ENCODE results near the gene HLA-DMB.
A peak's percentile ranks its signal among the peaks of the same experiment; 100 is the strongest.

Gene HLA-DMB

DNA sequence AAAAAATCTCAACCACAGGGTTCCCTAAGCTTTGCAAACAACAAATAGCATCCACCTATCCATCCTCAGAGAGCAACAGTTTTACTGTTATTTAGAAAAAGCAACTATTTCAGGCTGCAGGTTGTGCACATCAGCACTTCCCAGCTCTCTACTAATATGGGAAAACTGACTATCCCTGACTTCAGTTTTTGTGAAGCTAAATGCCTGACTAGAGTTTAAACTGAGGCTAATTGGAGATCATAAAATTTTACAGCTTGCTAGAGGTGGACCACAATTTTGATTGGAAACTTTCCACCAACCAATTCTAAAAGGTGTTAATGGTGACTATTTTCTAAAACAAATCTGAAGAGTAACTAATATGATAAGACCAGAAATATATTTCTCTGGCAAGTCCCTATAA lies 36.9 kb downstream of the HLA-DMB start:
- no peak for DNase-seq

DNA sequence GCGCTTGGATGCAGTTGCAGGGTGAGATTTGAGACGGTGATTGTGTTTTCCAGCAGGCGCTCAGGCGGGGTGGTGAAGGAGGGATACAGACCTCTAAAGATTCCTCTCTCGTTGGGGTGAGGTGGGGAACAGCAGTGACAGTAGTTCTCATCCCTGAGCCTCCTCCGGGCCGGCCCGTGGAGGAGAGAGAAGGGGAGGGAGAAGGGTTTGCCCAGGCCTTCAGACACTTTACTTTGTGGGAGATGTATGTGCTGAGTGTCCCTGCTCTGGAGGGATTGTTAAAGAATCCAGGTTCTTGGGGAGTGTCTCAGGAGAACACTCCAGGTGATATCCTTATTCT lies 45.9 kb downstream of the HLA-DMB start:
- no peak for DNase-seq

DNA sequence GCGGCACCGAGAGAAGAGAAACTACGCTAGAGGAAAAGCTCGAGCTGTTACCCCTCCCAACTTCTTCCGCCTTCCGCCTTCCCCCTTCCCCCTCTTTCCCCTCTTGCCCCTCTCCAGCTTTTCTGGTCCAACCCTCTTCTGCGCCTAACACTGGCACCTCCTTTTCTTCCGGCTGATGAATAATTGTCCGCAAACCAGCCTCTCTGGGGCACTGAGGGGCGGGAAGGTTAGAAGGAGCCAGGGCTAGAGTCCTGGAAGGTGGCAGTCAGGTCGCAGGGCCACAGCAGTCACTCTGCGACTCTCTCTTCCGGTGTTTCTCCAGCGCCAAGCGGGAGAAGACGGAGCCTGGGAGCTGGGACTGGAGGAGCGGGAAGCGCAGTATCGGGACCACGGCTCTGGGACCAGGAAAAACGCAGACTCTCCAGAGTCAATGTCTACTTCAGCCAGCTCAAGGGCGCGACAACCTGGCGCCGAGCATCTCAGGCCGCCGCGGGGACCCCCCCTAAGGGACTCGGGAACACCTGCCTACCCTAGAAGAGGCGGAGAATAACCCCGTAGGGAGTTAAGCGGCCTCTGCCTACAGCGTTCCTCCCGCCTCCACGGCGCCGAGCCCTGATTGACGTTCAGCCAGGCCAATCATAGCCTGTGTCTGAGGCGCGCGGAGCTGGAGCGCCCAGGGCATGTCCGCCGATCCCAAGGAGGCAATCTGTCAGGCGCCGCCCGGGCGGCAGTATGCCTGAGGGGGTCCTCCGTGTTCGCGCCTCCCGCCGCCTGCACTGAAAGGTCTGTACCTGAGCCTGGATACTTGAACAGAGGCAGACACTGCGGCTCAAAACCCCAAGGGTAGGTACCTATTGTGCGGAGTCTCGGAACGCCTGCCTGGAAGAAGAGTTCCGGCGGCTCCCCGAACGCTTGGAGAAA lies 46.5 kb downstream of the HLA-DMB start:
- peak; percentile 82 to 83 for DNase-seq

DNA sequence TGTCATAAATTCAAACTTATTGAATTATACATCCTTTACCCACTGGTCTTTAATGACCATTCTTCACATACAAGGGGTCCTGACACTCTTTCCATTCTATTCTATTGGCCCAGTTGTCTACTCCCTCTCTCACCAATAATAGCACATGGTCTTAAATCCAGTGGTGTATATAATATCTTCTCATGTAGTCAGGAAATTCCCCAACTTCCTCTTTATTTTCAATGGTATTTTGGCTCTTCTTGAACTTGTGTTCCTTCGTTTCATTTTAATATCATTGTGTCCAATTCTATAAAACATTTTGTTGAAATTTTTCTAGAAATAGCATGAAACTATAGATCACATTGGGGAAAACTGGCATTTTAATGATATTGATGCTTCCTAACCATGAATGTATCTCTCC lies 50.0 kb downstream of the HLA-DMB start:
- DNase-seq = no peak

DNA sequence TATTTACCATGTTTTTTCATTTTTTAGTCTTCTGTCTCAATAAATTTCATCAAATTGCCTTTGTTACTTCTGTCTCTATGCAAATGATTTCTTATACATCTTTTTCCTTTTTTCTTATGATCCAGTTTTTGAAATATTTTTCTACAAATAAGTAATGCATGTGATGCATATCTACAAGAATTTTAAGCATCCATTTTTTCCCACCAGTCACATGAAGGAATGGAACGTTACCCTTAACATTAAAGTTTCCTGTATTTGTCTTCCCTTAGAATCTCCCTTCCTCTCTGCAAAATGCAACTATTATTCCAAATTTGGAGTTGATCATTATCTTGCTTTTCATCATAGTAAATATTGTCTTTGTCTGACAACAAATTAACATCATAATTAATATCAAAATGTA lies 51.3 kb downstream of the HLA-DMB start:
- no peak for DNase-seq

DNA sequence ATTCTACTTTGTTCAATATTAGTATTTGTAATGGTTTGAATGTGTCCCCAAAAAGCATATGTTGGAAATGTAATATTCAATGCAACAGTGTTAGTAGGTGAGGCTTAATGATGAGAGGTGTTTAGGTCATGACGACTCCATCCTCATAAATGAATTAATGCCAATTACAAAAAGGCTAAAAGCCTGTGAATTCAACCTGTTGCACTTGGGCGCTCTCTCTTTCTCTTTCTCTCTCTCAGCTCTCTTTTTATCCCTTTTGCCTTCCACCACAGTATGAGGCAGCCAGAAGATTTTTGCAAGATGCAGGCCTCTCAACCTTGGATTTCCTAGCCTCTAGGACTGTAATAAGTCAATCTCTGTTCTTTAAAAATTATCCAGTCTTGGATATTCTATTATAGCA lies 52.3 kb downstream of the HLA-DMB start:
- DNase-seq = no peak

DNA sequence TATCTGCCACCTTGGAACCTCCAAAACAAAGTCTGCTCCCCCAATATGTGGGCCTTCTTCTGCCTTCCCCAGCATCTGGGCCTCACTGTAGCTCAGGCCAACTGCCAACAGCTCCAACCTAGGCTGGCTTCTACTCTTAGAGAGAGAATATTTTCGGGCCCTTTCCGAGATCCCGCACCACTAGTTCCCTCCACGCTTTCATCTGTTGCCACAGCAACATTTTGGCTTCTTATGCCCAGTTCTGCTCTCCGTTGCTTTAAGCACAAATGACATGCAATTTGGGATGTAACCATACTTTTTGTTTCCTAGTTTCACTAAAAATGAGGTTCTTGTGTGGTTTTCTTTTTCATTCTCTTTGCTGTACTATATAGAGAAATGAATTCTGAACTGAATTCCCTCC lies 53.2 kb downstream of the HLA-DMB start:
- DNase-seq = no peak

DNA sequence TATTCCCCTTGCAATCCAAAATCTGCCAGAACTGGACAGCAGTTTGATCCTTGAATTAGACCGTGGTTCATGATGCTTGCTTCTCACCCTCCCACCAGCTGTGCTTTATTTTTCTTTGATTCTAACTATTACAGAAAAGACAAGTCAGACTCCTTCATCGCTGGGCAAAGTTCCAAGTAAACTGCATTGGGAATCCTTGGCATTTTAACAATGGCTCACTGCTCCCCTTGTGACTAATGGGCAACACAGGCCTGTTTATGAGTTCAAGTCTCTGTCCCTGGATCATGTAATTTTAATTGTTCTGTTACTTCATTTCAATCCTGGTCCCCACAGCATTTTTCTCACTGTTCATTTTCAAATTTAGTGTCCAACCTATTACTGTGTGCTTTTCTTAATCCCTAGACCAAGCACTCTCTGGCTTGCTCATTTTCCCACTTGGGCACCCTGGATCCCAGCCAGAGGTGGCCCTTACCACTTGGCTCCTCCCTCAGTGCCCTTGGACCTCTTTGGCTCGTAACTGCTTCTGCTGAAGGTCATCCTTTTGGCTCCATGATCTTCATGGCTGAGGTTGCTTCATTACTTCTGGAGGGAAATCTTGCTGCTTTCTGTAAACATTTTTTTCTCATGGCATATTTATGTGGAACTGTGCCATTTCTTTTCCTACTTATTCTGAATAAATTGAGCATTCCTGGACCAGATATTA lies 54.0 kb downstream of the HLA-DMB start:
- no peak for DNase-seq

DNA sequence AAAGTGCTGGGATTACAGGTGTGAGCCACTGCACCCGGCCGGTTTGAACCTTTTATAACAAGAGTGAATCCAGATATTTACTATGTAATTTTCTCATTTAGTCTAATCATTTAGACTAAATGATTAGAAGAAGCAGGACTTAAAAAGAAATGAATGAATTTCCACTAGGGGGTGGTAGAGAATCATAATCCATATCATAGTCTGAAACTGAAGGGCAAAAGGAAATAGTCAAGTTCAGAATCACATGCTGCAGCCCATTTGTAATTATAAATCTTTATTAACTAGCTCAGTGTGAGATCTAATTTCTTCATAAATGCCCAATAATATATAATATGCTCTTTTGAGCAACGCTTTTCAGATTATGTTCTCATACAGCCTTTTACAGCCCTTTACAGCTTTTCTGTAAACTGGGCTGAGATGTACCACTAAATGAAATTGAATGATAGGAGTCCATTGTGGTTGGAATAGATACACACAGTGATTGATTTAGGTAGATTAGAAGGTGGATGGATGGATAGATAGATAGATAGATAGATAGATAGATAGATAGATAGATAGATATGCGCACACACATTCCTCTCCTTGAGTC lies 55.0 kb downstream of the HLA-DMB start:
- DNase-seq = peak; percentile 56 to 57

Data from SHP77 (cell line).